ENCODE results near the gene KCNH1.
"Not testable (repeated sequence)": the region's sequence is repeated elsewhere in the genome, so short reads cannot be mapped to it uniquely, and the experiment has no call there.

GRCh38 chr1:211011128-211011527 is 122.8 kb downstream of the KCNH1 start:
- TF ChIP-seq, protein P1, sequence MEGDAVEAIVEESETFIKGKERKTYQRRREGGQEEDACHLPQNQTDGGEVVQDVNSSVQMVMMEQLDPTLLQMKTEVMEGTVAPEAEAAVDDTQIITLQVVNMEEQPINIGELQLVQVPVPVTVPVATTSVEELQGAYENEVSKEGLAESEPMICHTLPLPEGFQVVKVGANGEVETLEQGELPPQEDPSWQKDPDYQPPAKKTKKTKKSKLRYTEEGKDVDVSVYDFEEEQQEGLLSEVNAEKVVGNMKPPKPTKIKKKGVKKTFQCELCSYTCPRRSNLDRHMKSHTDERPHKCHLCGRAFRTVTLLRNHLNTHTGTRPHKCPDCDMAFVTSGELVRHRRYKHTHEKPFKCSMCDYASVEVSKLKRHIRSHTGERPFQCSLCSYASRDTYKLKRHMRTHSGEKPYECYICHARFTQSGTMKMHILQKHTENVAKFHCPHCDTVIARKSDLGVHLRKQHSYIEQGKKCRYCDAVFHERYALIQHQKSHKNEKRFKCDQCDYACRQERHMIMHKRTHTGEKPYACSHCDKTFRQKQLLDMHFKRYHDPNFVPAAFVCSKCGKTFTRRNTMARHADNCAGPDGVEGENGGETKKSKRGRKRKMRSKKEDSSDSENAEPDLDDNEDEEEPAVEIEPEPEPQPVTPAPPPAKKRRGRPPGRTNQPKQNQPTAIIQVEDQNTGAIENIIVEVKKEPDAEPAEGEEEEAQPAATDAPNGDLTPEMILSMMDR (IDR thresholded peaks at IDR 0.05; ENCODE audit: insufficient read depth, low read depth, low read length), result not testable (repeated sequence)
- not testable (repeated sequence) for TF ChIP-seq EZH2 (IDR thresholded peaks at IDR 0.05; ENCODE audit: insufficient read depth, low read length)

All from astrocyte (in vitro differentiated cells and primary cell).